HG02798 (cell line): Measurements from ENCODE around the gene MAP3K9.

Experiments used
- ATAC-seq: cut with Tn5 transposase; IDR thresholded peaks from one replicate; pipeline ENCODE4 v1.9.1; 2021; ENCODE audit warnings: mild to moderate bottlenecking; ENCODE audit not compliant: unreplicated experiment, poor library complexity

The MAP3K9 gene

GRCh38 chr14:70731447-70732239, 77.7 kb downstream of the MAP3K9 start:
- no peak for ATAC-seq

GRCh38 chr14:70730393-70730792, 78.9 kb downstream of the MAP3K9 start:
- no peak for ATAC-seq

- ATAC-seq, result no peak
These were observed 82.5 kb downstream of the MAP3K9 start for GRCh38 chr14:70726651-70727375.

- no peak for ATAC-seq
These were observed 84.4 kb downstream of the MAP3K9 start for GRCh38 chr14:70724944-70725343.

GRCh38 chr14:70724110-70724509, 85.2 kb downstream of the MAP3K9 start:
- no peak for ATAC-seq

- no peak for ATAC-seq
These were observed 86.0 kb downstream of the MAP3K9 start for GRCh38 chr14:70723276-70723675.

- ATAC-seq, result no peak
These were observed 86.9 kb downstream of the MAP3K9 start for GRCh38 chr14:70722418-70722817.

- no peak for ATAC-seq
These were observed 87.8 kb downstream of the MAP3K9 start for GRCh38 chr14:70721542-70721941.

GRCh38 chr14:70718383-70719118, 90.8 kb downstream of the MAP3K9 start:
- no peak for ATAC-seq

GRCh38 chr14:70716958-70717357, 92.4 kb downstream of the MAP3K9 start:
- no peak for ATAC-seq

- ATAC-seq, result no peak
These were observed 92.8 kb downstream of the MAP3K9 start for GRCh38 chr14:70716483-70716882.

- no peak for ATAC-seq
These were observed 95.2 kb downstream of the MAP3K9 start for GRCh38 chr14:70714055-70714550.

- no peak for ATAC-seq
These were observed 95.8 kb downstream of the MAP3K9 start for GRCh38 chr14:70713511-70713916.

- ATAC-seq, result no peak
These were observed 96.2 kb downstream of the MAP3K9 start for GRCh38 chr14:70713096-70713495.

GRCh38 chr14:70711451-70711850, 97.9 kb downstream of the MAP3K9 start:
- no peak for ATAC-seq

- no peak for ATAC-seq
These were observed 99.5 kb downstream of the MAP3K9 start for GRCh38 chr14:70709726-70710382.

GRCh38 chr14:70708717-70709570, 100.4 kb downstream of the MAP3K9 start:
- ATAC-seq, result no peak

- ATAC-seq, result peak; percentile 86
These were observed 101.9 kb downstream of the MAP3K9 start for GRCh38 chr14:70707138-70708038.
